ENCODE measurements around the gene SLC35F2.
A peak's percentile ranks its signal among the peaks of the same experiment; 100 is the strongest.
"Not testable (repeated sequence)": the region's sequence is repeated elsewhere in the genome, so short reads cannot be mapped to it uniquely, and the experiment has no call there.

Gene SLC35F2

DNA sequence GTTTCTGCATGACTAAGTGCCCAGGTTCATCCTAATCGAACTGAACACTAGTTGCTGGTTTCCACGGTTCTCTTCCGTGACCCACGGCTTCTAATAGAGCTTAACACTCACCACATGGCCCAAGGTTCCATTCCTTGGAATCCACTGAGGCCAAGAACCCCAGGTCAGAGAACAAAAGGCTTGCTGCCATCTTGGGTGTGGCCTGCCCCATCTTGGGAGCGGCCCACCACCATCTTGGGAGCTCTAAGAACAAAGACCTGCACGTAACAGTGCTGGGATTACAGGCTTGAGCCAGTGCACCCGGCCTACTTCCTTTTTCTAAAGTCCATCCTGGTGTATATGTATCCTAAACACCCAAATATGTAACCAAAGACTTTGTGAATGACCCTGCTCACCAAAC lies 68.8 kb downstream of the SLC35F2 start:
- no peak for DNase-seq (ENCODE audit: low spot score)

DNA sequence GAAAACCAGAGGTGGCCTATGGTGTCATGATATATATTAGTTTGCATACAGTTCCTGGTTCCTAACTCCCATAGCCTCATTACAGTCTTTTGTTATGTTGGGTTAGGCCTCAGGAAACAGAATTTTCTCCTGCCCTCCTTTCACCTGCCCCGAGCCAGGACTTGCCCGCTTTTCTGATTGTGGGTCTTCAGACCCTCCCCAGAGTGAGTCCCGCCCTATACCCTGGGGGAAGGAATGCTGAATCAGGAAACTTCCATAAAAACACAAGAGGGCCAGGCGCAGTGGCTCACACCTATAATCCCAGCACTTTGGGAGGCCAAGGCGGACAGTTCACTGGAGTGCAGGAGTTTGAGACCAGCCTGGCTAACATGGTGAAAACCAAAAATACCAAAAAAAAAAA lies 70.9 kb downstream of the SLC35F2 start:
- no peak for DNase-seq (ENCODE audit: low spot score)

DNA sequence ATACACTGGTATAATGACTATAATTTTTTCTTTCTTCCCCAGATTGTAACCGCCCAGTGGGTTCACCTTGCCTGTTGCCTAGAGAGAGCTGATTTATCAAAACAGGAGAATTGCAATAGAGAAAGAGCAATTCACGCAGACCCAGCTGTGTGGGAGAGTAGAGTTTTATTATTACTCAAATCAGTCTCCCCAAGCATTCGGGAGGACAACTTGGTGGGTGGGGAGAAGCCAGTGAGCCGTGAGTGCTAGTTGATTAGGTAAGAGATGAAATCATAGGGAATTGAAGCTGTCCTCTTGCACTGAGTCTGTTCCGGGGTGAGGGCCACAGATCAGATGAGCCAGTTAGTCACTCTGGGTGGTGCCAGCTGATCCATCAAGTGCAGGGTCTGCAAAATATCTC lies 73.2 kb downstream of the SLC35F2 start:
- DNase-seq (ENCODE audit: low spot score), result no peak

DNA sequence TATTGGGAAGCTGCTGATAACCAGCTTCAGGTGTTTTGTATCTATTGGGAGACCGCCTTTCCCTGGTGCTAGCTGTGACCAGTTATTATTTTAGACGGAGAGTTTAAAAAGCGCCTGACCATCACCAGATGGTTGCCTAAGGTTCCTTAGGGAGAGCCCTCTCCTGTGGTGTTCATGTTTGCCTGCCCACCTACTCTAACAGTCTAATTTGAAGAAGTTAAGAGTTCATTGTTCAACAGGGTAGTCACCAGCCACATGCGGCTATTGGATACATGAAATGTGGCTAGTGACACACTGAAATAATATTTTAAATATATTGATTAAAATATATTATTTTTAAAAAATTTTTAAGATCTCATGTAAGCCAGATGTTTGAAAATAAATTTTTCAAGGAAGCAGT lies 75.5 kb downstream of the SLC35F2 start:
- DNase-seq (ENCODE audit: low spot score), result no peak

DNA sequence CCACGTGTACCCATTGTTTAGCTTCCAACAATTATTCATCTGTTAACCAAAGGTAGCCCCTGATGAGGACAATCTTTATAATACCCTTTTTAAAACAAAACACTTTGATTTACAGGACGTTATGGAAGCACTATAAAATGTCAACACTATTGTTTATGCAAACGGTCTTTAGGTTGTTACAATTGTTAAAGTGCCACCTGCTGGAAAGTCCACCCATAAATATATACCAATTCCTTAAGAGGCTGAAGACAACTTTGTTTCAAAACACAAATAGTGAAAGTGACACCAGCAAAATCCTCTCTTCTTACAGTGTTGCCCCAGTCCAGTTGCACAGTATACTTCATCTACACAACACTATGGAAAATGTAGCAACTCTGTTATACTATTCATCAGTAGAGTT lies 77.8 kb downstream of the SLC35F2 start:
- no peak for DNase-seq (ENCODE audit: low spot score)

DNA sequence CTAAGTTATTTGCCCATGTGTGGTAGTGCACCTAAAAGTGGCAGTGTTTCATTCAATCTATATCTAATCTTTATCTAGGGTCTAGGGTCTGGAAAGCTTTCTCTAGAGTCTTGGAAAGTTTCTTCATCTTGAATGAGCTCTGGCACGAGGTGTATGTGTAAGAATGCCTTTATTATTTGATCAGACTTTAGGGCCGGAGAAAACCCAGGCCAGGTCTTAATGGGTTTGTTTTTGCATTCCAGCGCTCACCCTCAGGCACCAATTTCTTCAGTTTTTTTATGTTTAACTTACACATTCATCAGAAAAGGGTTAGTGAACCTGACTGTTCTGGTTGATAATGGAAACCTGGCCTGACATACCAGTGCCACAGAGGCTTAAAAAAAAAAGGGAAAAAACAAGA lies 78.5 kb downstream of the SLC35F2 start:
- DNase-seq (ENCODE audit: low spot score), result no peak

DNA sequence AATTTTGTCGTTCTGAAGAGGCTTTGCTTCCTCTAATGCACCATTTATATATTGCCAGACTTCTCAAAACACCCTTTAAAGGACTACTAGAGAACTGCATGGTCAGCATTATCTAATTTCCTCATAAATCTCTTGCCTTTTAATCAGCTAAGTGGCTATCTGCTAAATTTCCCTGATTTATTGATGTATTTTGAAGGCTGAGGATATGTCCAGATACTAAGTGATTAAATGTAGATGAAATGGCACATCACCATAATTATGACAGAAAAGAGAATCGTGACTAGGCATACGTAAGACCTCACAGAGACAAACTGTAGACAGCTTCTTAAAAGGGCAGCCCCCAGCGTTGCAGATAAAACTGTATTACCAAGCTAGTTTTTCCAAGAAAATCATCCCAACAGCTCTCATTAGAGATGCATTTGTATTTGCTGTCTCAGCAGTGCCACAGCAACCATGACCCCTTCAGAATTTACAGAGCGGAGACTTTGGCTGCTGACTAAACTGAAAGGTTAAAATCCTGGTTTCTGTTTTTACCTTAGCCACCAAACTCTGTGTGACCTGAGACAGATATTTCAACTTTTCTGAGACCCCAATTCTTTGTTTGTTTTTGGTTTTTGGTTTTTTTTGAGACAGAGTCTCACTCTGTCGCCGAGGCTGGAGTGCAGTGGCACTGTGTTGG lies 79.6 kb downstream of the SLC35F2 start:
- DNase-seq (ENCODE audit: low spot score), result no peak

DNA sequence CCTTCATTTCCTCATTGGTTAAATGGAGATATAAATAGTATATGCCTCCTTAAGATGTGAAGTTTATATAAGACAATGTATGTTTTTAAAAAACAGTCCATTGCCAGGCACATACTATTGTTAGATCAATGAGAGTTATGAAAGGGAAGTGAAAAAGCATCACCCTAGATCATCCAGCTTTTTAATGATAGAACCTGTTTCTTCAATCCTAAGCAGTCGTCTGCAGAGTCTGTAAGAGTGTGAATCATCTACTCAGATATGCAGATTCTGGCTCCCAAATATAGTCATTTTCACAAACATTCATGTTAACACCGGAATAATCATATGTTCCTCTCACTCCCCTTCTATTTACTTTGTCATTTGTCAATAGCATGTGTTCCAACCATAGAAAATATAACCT lies 81.5 kb downstream of the SLC35F2 start:
- no peak for DNase-seq (ENCODE audit: low spot score)

DNA sequence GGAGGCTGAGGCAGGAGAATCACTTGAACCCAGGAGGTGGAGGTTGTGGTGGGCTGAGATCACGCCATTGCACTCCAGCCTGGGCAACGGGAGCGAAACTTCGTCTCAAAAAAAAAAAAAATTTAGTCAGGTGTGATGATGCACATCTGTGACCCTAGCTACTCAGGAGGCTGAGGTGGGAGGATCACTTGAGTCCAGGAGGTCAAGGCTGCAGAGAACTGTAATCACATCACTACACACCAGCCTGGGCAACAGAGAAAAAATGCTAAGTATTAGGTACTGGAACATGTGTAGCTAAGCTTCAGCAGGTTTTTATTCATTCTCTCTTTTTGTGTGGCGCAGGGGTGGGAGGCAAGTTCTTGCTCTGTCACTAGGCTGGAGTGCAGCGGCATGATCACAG lies 82.5 kb downstream of the SLC35F2 start:
- no peak for DNase-seq (ENCODE audit: low spot score)

DNA sequence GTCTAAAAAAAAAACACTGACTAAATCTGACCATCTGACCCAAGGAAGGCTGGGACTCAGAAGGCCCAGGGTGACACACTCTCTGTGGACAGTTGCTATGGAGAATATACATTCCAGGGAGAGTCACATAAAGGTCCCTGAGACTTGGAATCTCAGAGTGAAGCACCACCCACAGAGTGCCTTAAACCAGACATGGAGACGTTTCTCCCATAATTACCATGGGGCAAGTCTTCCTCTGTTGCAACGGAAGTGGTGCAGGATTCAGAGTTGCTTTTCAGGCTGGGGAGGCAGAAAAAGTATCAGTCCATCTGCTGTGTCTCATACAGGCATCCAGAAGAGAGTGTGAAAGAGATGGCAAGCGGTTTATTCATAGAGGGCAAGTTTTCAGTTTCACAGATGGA lies 88.0 kb downstream of the SLC35F2 start:
- peak; percentile 38 for DNase-seq (ENCODE audit: low spot score)

DNA sequence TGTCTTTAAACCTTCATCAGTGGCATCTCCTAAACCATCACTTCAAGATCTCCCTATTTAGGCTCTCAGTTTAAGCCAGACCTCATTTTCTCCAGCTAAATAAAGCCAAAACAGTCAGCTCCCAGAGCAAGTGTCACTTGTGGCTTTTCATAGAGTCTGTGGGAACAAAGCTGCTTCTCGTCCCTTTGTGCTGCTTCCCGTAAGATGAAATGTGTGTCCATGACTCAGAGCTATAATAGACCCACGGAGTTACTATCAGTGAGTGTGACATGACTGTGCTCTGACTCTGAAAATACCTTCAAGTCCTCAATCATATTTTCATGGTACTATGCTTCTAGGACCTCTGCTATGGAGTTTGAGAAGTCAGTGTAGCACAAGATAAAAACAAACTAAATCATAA lies 89.4 kb downstream of the SLC35F2 start:
- DNase-seq (ENCODE audit: low spot score), result no peak

DNA sequence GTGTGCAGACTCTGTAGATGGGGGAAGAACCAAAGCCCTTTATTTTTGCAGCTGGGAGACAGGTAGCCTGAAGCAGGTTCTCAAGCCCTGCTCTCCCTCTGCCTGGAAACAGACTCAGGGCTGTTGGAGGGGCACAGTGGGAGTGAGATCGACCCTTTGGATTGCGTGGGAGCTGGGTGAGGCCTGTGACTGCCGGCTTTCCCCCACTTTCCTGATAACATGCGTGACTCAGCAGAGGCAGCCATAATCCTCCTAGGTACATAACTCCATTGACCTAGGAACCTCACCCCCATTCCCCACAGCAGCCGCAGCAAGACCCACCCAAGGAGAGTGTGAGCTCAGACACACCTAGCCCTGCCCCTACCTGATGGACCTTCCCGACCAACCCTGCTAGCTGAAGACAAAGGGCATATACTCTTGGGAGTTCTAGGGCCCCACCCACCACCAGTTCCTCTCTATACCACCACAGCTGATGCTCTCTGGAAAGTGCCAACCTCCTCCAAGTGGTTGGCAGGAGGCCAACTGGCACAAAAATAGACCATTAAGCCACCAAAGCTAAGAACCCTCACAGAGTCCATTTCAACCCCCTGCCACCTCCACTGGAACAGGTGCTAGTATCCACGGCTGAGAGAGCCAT lies 99.8 kb downstream of the SLC35F2 start:
- not testable (repeated sequence) for DNase-seq (ENCODE audit: low spot score)

DNA sequence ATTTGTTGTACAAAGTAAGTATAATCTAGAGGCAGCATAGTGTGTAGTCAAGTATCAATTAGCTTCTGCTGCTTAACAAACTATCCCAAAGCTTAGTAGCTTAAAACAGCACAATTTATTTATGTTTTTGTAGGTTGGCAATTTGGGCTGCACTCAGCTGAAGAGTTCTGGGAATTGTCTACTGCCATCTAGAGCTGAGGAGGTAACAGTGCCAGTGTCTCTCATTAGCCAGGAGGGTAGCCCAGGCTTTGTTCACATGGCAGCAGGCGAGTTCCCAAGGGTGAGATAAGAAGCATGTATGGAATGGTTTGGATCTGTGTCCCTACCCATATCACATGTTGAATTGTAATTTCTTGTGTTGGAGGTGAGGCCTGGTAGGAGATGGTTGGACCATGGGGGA lies 100.9 kb downstream of the SLC35F2 start:
- DNase-seq (ENCODE audit: low spot score), result no peak

DNA sequence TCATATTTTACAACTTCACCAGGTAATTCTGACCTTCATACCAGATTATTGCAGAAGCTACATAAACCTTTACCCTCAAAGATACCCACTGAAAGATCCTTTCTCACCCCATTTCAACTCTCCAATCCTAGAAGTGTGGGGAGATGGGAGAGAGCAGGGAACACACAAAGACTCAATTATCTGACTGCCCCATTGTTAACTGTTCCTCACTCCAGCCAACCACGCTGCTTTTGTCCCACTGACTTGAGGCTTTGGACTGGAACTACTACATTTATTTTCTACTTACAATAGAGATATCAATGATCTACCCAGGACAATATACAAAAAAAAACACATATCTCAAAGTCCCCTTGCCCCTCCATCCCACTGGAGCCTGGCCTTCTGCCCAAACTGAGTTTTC lies 102.0 kb downstream of the SLC35F2 start:
- DNase-seq (ENCODE audit: low spot score), result no peak

DNA sequence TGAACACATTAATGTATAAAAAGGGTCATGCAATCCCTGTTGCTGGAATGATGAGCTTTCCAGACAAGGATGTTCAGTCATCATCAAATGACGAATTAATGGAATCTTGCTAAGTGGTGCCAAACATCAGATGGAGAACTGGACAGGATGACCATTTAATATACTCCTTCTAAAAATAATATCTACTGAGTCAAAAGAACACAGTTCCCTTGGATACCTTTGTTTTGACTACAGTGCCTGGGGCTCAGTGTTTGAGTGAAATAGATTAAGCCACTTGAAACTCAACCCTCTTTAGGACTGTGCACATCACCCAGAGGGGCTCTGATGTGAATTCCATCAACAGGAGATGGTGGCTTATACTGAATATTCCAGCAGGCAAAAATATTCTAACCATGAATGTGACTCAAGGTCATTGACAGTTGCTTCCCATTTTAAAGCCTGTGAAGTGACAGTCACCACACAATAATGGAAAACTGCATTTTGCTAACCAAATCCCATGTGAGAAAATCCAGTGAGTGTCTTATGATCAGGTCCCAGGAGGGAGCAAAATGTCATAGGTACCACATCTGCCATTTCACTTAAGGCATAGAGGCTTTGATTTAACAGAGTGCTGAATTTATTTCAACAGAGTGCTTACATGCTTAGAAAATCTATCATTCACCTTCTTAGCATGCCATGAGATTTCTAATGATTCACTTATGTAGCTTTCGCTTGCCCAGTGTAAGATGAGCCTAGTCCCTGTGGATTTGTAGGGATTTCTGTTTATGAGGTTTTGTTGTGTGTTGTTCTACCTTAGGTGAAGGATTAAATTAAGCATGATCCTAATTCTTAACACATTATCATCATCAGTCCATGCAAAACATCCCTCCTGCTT lies 105.4 kb downstream of the SLC35F2 start:
- DNase-seq (ENCODE audit: low spot score), result no peak

DNA sequence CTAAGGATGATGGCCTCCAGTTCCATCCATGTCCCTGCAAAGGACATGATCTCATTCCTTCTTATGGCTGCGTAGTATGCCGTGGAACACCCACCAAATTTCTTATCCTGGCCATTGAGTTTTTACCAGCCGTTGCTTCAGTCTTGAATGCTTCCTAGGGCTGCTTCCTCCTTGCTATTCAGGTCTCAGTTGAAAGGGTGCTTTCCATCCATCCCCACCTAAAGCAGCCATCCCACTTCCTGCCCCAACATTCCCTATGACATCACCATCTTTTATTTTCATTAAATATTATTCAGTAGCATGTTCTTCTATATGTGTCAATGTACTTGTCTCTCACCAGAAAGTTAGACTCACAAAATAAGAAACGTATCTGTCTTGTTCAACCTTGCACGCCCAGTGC lies 106.1 kb downstream of the SLC35F2 start:
- no peak for DNase-seq (ENCODE audit: low spot score)

DNA sequence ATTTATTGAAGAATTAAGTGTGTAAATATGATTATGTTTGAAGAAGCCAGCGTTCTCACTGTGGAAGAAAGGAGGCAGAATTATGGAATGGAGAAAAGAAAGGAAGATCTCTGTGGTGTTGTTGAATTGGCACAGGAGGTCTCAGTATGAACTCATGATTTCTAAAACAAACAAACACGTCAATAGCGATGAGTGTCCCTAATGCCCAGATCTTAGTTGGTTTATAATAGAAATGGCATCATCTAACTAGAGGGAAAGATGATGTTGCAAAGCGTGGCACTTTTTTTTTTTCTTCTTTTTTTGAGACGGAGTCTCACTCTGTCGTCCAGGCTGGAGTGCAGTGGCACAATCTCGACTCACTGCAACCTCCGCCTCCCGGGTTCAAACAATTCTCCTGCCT lies 107.5 kb downstream of the SLC35F2 start:
- DNase-seq (ENCODE audit: low spot score), result no peak

DNA sequence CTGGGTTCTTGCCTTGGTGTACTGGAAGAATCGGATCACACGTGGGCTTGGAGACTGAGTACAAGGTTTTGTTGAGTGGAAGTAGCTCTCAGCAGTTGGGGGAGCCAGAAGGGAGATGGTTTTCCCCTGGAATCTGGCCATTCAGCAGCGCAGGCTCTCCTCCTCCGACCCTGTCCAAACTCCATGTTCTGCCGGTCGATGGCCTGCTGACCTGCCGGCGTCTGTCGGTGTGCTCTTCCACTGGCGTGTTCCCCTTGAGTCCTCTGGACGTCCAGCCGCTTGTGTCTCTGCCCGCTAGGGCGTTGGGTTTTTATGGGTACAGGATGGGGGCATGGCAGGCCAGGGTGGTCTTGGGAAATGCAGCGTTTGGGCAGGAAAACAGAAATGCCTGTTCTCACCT lies 108.3 kb downstream of the SLC35F2 start:
- DNase-seq (ENCODE audit: low spot score), result no peak

DNA sequence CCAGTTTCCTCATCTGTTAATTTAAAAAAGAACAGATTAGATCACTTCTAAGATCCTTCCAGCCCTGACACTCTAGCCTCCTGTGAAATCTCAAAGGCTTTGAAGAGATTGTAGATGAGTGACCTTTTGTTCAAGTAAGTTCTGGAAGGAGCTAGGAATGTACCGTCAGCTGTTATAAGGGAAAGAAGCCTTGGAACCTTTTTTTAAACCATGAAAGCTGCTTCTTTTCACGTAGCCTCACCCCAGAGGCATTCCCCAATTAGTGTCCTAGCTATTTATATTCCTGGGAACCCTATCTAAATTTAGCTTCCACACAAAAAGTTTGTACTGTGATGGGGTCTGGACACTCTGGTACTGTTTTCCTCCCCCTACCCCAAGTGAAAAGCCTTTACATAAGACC lies 111.0 kb downstream of the SLC35F2 start:
- DNase-seq (ENCODE audit: low spot score), result no peak

DNA sequence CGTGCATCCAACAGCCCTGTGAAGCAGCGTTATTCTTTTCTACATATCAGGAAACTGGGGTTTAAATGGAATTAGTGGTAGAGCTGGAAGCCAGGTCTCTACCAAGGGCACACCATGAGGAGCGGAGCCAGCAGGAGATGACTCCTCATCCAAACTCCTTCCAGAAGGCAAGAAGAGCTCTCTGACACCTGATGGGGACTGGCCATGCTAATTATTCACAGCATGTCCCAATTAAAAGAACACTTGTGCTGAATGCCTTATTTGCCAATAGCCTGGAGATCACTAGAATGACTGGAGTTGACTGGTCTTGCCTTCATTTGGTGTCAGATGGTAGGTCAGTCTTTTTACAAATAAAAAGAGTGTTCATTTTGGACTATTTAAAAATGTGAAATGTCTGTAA lies 113.9 kb downstream of the SLC35F2 start:
- DNase-seq (ENCODE audit: low spot score), result no peak

DNA sequence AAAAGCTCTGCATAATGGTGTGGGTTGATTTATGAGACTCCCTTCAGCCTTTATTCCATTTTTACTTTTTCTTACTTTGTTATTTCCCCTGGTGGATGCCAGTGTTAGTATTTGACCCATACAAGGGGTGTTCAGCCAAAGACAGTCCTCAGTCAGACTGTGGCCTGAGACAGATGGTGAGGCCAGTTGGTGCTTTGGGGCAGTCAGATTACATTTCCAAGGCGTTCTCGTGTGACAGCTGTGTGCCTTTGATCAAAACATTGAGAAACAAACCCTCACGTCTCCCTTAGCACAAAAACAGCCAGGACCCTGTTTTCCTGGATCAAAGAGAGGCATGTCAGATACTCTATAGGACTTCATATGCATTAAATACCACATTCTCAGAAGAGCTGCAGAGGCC lies 115.4 kb downstream of the SLC35F2 start:
- DNase-seq (ENCODE audit: low spot score), result no peak

DNA sequence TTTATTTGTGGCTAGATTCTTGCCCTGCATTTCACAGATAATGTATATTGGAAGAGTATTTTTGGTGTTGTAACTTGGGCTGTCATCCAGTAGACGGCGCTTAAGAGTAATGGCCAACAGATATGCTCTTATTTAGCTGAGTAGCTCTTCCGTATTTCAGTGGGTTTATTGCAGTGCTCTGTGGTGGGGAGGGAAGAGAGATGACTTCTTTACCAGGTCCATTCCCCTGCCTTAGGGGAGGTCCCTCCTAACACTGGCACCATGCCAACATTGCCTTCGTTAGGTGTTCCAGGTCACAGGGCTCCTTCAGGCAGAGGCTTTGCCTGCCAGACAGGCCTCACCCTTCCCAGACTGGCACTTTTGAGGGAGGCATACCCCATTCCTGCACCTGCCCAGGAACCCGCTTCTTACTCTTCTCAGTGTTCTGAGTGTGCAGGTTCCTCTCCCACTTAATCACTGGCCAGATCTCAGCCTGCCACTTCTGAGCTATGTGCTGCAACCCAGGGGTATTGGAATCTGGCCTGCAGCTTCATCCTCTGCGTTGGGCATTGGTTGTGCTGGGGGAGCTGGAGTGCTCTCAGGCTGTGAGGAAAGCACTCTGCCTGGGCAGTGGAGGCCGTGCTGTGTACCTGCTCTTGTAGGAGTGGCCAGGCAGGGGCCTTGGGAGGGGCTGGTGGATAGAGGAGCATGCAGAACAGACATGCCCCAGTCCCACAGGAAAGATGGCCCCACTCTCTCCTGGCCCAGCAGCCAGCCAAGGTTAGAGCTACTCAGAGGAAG lies 117.4 kb downstream of the SLC35F2 start:
- DNase-seq (ENCODE audit: low spot score), result peak; percentile 23
